ENCODE data around the gene NBEAL1. TPM values are rescaled to one million over a fixed set of nuclear protein-coding genes. Genes with fewer than 3 reads are reported as not detected.

NBEAL1 gene
- total and polyA plus RNA-seq, 2 of the 8 experiments (the other 6 are each of a cell fraction or from before 2014, with no cell fraction given): 2.3 to 10.7 TPM

DNA sequence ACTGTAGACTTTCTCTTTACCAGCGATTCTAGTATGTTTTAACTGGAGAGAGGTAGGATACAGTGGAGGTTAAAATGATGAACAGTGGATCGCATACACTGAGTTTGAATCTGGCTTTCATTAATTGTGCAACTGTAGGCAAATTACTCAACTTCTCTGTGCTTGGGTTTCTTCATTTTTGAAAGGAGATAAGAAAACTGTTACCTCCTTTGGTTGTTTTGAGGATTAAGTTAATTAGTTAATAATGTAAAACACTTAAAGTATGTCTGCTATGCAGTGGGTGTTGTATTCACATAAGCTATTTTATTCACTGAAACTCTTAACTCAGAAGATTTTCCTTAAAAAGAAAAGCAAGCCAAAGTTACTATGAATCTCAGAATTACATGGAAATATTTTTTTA lies 112.3 kb downstream of the NBEAL1 start (continued):
- TF ChIP-seq CHD7 (IDR thresholded peaks at IDR 0.05; ENCODE audit: insufficient replicate concordance, low read length) (no peak), RNF2 (IDR thresholded peaks at IDR 0.05; ENCODE audit: borderline replicate concordance, low read depth, low read length, missing control alignments, poor library complexity, severe bottlenecking) (no peak), SP1 (IDR thresholded peaks at IDR 0.05; ENCODE audit: low read depth, low read length) (no peak), HDAC2 (IDR thresholded peaks at IDR 0.05; ENCODE audit: borderline replicate concordance in 1 of 2, low read depth in 2 of 2, low read length in 2 of 2) (no peak), ASH2L (IDR thresholded peaks at IDR 0.05; ENCODE audit: low read length) (no peak), TAF7 (optimal IDR thresholded peaks at IDR 0.05; ENCODE audit: borderline replicate concordance, low read depth, low read length) (no peak)
